HG03342 (cell line): ENCODE data around the gene RICTOR.

Experiments used
- ATAC-seq: cut with Tn5 transposase; IDR thresholded peaks from one replicate; pipeline ENCODE4 v1.9.1; 2021; ENCODE audit warnings: mild to moderate bottlenecking, moderate library complexity; ENCODE audit not compliant: unreplicated experiment

RICTOR gene

DNA sequence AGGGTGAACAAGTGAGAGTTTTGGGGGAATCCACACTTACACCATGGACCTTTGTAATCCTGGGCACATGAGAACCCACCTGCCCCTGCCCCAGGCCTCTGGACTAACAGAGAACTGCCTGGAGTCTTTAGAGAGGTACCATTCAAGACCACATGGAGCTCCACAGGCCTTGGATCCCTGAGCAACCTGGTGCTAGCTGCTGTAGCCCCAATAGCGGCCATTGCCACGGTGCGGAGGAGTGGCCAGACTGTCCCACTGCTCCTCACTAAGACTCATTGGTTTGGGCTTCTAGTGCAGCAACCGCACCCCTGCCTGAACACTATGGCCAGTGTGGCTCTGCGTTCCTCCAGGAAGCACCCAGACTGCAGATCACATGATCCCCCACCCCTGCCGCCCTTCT, 182.6 kb downstream of the RICTOR start:
- ATAC-seq = no peak

- no peak for ATAC-seq
Measured at GRCh38 chr5:38889424-38889823, 184.8 kb downstream of the RICTOR start.

GRCh38 chr5:38888041-38888440, 186.2 kb downstream of the RICTOR start:
- ATAC-seq = no peak
